ENCODE data around the gene C10orf88.
A peak's percentile ranks its signal among the peaks of the same experiment; 100 is the strongest.
"Not testable (repeated sequence)": the region's sequence is repeated elsewhere in the genome, so short reads cannot be mapped to it uniquely, and the experiment has no call there.

Gene C10orf88

DNA sequence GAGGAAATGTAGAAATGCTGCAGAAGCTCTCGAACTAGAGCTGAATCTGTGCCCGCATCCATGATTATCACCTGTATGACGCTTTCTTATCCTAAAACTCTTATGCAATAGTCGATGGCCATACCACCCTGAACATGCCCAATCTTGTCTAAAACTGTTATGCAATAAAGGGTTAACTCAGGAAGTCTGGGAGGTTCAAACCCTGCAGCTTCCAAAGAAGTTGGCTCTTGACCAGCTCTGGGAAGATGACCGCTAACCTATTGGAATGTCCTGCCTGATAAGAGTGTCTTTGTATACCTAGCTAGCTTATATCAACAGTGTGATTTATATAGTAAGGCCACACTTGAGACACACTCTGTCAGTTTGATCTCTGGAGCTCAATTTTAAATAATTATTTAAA lies 3.4 kb upstream of the C10orf88 start:
- no peak for DNase-seq

DNA sequence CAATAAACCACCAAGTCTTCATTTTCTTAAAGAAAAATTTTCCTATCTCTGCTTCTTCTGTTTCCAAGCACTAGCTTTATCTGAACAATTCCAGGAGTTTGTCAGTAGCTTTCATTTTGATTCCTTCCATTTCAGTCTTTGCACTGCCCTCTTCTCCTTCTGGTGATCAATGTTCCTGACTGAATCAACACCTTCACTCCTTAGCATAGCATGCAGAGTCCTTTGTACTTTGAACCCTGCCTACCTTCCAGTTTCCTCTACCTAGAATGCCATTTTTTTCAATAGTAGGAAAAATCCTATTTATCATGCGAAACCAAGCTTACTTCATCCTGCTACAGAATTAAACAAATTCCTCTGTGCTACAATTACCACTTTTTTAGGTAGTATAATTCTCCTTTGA lies 1.9 kb upstream of the C10orf88 start:
- DNase-seq: no peak

DNA sequence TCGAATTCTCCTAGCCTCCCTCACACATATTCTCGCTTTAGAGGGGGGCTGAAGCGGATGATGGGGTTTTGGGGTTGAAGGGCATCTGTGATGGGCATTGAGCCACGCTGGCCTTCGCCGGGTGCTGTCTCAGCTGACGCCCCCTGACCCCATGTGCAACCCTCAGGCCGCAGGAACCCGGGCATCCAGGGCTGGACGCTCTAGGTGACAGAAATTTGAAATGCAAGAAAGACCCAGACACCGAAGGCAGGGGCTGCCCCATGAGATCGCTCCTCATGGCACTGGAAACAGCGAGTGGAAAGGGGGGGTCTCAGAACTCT lies 664 bp upstream of the C10orf88 start:
- DNase-seq: no peak

GRCh38 chr10:122949296-122949695 lies 4.7 kb downstream of the C10orf88 start:
- DNase-seq: no peak

DNA sequence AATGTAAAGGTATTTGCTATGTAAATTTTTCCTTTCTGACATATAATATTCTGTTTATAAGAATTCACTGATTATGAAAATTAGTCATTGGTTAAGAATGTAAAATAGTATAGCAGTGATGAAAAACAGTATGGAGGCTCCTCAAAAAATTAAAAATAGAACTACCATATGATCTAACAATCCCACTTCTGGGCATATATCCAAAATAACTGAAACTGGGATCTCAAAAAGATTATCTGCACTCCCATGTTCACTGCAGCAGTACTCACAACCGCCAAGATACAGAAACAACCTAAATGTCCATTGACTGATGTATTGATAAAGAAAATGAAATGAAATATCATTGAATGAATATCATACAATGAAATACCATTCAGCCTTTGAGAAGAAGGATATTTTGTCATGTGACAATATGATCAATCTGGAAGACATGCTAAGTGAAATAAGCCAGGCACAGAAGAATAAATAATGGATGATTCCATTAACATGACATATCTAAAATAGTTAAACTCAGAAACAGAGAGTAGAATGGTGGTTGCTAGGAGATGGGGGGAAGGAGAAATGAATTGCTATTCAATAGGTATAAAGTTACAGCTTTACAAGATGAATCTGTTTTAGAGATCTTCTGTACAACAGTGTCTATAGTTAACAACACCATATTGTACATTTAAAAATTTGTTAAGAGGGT lies 14.0 kb downstream of the C10orf88 start:
- no peak for DNase-seq

- DNase-seq: no peak
These were observed 14.7 kb downstream of the C10orf88 start for GRCh38 chr10:122939133-122939855.

GRCh38 chr10:122931088-122931906 lies 22.7 kb downstream of the C10orf88 start:
- DNase-seq: no peak

- no peak for DNase-seq
These were observed 23.9 kb downstream of the C10orf88 start for GRCh38 chr10:122930140-122930539.

DNA sequence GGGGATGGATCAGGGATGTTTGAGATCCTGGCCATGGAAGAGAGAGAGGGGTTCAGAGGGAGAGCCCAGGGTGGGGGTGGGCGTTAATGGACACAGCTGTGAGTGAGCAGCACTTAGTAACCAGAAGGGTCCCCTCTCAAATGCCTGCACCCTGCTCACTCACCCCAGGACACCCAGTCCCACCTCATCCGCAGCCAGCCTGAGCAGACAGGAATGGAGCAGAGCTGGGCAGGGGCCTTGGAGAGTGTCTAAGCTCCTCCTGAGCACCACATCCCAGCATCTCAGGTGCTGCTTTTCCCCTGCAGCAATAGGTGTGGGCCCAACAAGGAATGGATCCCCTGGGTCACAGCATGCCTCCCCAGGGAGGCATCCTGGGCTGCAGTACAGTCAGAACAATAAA lies 38.3 kb downstream of the C10orf88 start:
- DNase-seq: no peak

DNA sequence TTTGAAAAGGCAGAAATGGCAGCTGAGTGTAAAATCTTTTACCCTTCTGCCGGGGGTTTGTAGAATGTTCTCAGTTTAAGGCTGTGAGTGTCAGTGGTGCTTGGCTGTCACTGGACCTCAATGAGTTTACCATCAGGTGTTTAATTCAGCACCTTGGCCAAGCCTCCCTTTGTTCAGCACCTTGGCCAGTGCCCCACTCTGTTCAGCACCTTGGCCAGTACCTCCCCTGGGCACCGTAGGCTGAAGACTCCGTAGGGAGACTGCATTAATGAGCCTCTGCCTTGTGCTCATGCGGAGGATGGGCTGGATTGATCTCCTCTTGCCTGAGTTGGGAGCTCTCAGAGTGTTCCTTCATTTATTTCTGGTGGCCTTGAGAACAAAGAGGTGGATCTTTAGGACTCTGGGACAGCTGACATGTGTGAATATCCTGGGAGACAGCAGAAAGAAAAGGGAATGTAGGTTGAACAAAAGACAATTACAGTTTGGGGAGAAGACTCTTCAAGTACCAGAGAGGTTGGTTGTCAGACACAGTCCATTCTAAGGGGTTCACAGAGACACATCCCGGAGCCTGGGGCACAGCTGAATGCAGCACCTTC lies 42.0 kb downstream of the C10orf88 start:
- peak; percentile 44 for DNase-seq

GRCh38 chr10:122910310-122910709 lies 43.7 kb downstream of the C10orf88 start, which contains the start of gene FAM24A:
Gene FAM24A (plus strand): TSS chr10:122910610. CDS start chr10:122911635, 1,025 bp downstream.
- DNase-seq: no peak

DNA sequence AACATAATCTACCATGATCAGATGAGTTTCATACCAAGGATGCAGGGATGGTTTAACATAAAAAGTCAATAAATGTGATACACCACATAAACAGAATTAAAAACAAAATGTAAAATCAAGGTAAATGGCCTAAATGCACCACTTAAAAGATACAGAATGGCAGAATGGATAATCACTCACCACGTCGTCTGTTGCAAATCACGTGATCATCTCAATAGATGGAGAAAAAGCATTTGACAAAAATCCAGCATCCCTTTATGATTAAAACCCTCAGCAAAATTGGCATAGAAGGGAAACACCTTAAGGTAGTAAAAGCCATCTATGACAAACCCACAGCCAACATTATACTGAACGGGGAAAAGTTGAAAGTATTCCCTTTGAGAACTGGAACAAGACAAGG lies 50.2 kb downstream of the C10orf88 start:
- DNase-seq: not testable (repeated sequence)

GRCh38 chr10:122894261-122894944 lies 59.6 kb downstream of the C10orf88 start:
- no peak for DNase-seq

DNA sequence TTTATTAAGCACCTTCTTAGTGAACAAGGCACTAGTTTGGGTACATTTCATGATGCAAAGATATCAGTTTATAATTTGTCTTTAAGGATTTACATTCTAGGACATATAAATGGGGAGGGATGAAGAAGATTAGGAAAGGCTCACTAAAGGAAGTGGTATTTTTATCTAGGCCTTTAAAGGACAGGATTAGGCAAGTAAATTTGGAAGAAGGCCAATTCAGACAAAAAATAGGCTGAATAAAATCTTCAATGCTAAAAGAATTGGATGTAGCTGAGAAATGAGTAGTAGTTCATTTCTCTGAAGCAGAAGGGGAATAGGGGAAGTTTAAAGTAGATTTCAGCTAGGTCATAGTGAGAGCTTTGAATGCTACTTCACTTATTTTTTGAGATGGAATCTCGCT lies 69.9 kb downstream of the C10orf88 start:
- no peak for DNase-seq

DNA sequence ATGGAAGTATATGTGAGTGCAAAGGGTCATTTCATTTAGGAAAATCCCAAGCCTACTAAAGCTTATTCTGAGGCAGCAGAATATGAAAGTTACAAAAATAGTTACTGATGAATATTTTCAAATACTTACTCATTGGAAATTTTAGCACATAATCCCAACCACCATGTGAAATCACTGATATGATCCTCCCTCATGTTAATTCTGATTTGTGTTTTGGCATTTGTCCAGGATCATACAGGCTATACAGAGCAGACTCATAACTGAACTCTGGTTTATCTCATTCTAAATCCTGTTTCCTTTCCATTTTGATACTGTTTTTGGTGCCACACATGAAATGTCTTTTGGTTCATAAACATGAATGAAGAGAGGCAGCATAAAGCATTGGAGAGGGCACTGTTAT lies 71.3 kb downstream of the C10orf88 start:
- DNase-seq: no peak

All from stimulated activated CD4-positive, alpha-beta T cell treated with anti-CD3 and anti-CD28 coated beads, Interleukin-12 subunit alpha, Interleukin-12 subunit beta, amount 100 ng/mL, for 4 hours (primary cell).